ENCODE data around the gene CYP2B6.
"Not testable (repeated sequence)": the region's sequence is repeated elsewhere in the genome, so short reads cannot be mapped to it uniquely, and the experiment has no call there.

CYP2B6 gene

DNA sequence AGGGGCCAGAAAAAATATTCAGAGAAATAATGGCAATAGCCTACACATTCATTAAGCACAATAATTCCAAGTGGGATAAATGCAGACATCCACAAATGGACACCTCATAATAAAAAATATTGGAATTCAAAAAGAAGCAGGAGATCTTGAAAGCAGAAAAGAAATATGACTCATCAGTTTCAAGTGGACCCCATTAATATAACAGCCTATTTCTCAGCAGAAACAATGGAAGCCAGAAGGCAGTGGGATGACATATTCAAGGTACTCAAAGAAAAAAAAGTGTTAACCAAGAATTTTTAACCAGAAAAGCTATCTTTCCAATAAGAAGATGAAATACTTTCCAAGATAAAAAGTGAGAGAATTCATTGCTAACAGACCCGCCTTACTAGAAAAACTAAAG is 48.7 kb downstream of the CYP2B6 start:
- no peak for DNase-seq

DNA sequence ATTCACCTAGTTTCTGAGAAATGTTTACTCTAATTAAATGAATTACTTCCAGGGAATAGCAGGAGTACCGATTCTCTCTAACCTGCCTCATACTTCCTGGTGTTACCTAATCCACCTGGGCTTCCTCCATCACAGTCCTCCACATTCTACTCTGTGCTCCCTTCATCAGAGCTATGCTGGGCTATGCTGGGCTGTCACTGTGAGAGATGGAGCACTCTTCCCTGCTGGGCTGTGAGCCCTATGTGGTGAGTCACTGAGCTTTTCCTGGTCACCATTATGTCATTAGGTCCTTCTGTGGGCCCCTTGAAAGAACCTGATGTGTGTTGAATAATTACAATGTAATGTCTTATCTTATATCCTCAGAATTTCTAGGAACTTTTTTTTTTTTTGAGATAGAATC is 54.0 kb downstream of the CYP2B6 start:
- not testable (repeated sequence) for DNase-seq

DNA sequence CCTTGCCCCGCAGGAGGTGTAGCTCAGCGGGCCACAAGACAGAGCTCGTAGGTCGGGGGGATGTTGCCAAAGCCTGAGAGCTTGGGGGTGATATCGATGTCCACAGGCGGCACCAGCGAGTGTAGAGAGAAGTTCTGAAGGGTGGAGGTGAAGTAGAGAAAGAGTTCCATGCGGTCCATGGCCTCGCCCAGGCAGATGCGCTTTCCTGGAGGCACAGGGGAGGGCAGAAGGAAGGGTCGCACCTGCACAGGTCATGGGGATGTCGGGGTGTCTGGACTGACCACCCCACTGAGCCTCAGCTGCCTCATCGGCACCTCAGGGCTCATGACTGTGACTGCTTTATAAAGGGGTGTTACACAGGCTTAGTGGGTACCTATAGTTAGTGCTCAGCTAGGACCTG is 59.3 kb downstream of the CYP2B6 start:
- no peak for DNase-seq

DNA sequence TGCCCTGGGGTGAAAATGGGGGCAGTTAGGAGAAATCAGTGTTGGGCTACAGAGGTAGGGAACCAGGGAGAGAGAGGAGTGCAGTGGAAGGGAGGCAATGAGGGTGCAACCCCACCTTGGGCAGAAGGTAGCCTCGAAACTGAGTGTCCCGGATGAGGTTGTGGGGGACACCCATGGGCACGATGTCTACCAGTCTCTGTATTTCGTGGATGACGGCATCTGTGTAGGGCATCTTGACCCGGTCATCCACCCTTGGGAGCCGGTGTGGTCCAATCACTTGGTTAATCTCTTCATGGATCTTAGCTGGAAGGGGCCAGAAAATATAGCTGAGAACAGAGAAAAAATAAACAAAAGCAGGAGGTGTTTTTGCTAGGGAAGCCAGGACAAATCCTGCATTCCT is 61.1 kb downstream of the CYP2B6 start:
- not testable (repeated sequence) for DNase-seq

DNA sequence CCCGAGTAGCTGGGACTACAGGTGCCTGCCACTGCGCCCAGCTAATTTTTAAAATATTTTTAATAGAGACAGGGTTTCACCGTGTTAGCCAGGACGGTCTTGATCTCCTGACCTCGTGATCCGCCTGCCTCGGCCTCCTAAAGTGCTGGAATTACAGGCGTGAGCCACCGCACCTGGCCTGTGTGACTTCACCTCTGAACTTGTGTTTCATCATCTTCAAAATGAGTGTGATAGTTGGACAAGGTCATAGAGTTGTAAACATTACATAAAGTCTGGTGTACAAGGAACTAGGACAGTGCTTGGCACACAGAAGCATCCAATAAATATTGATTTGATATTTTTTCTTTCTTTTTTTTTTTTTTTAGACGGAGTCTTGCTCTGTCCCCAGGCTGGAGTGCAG is 62.2 kb downstream of the CYP2B6 start:
- DNase-seq = not testable (repeated sequence)

DNA sequence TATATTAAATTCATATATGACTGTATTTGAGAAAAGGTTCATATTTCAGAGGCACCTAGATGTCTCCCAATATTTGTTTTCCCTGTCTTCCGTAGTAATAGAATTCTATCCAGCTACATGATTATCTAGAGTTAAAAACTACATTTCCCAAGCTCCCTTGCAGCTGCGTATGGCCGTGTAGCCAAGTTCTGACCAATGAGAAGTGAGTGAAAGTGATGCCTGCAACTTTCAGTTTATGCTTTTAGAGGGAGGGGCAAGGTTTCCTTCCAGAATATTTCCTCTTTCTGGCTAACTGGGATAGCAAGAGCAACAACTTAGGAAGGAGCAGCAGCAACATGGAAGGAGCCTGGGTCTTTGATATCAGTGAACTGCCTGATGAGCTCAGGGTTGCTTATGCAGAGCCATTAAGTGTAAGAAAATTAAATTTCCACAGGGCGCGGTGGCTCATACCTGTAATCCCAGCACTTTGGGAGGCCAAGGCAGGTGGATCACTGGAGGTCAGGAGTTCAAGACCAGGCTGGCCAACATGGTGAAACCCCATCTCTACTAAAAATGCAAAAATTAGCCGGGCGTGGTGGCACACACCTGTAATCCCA is 74.0 kb downstream of the CYP2B6 start:
- DNase-seq = no peak

Data from Kasumi-1 (cell line).